ENCODE results near the gene AFTPH.

The AFTPH gene

GRCh38 chr2:64629875-64630274, 105.7 kb downstream of the AFTPH start:
- TF ChIP-seq ZNF747 (tag by site-specific recombination; IDR thresholded peaks at IDR 0.05) (no peak), ZNF24 (tag by site-specific recombination; IDR thresholded peaks at IDR 0.05) (no peak), ZSCAN16 (tag by site-specific recombination; IDR thresholded peaks at IDR 0.05) (no peak), ZBTB6 (tag by site-specific recombination; IDR thresholded peaks at IDR 0.05) (no peak), ZNF654 (tag by site-specific recombination; IDR thresholded peaks at IDR 0.05; ENCODE audit: low read depth) (no peak), ZNF148 (tag by site-specific recombination; IDR thresholded peaks at IDR 0.05; ENCODE audit: borderline replicate concordance) (no peak), ZNF692 (tag by site-specific recombination; IDR thresholded peaks at IDR 0.05) (no peak), REPIN1 (tag by site-specific recombination; IDR thresholded peaks at IDR 0.05; ENCODE audit: low read depth) (no peak), ZNF138 (tag by site-specific recombination; IDR thresholded peaks at IDR 0.05; ENCODE audit: borderline replicate concordance) (no peak), TRIM28 (IDR thresholded peaks at IDR 0.05; ENCODE audit: borderline replicate concordance, low read length) (no peak), TSHZ1 (tag by site-specific recombination; IDR thresholded peaks at IDR 0.05; ENCODE audit: borderline replicate concordance) (no peak), ZNF792 (tag by site-specific recombination; IDR thresholded peaks at IDR 0.05) (no peak), ZNF629 (tag by site-specific recombination; IDR thresholded peaks at IDR 0.05) (no peak), ZNF677 (tag by site-specific recombination; IDR thresholded peaks at IDR 0.05) (no peak)
- POLR2A ChIA-PET, result no interaction called here
- H3K4me1 ChIP-seq (ENCODE audit: control insufficient read depth, insufficient read depth, low read length), result peaks cover 6% of the 10 kb centered on the region; the same call in 1 of the 2 replicates
- H3K9me3 ChIP-seq (ENCODE audit: control insufficient read depth, insufficient read depth, low read depth, low read length), result no peaks in the 10 kb centered on the region
- CTCF ChIA-PET, result interaction anchor here (0.6 kb wide), 1 partner anchor 227 kb away, joined by 5 read pairs; no protein-coding TSS in a partner anchor
- H3K27ac ChIP-seq (ENCODE audit: extremely low read depth, low read depth, low read length), result no peak overlapping the region
- H3K36me3 ChIP-seq (ENCODE audit: control insufficient read depth in 2 of 2, insufficient read depth in 1 of 2, low read length in 2 of 2), result peaks cover 0 to 22% of the 10 kb centered on the region in 2 experiments; a peak in 2 of 3 replicates
- no peak overlapping the region for H3K4me3 ChIP-seq (ENCODE audit: low read depth, low read length)

DNA sequence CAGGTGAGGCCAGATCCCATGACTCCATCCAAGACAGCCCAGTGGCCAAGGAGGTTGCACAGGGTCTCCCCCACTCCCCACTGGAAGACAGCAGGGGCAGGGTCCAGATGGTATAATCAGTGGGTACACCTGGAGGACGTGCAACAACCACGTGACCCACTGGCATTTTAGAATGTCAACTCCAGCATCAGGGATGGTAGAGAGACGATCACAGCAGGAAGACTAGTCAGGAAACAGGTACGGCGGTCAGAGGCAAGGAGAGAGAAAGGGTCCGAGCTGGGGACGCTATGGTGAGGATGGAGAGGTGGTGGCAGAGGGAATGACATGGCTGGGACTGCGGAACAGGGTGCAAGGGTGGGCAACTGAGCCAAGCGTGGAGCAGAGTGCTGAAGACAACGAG, 106.6 kb downstream of the AFTPH start:
- Histone ChIP-seq H3K9me3 (ENCODE audit: control insufficient read depth, insufficient read depth, low read depth, low read length) (no peaks in the 10 kb centered on the region), H3K4me1 (ENCODE audit: control insufficient read depth, insufficient read depth, low read length) (peaks cover 6% of the 10 kb centered on the region; the same call in 1 of the 2 replicates), H3K27ac (ENCODE audit: extremely low read depth, low read depth, low read length) (no peak overlapping the region), H3K4me3 (ENCODE audit: low read depth, low read length) (no peak overlapping the region), H3K36me3 (ENCODE audit: control insufficient read depth in 2 of 2, insufficient read depth in 1 of 2, low read length in 2 of 2) (peaks cover 0 to 29% of the 10 kb centered on the region in 2 experiments; a peak in 2 of 3 replicates)
- CTCF ChIA-PET, result interaction anchor here (1.5 kb wide), 1 partner anchor 19 kb away, joined by 4 read pairs; no protein-coding TSS in a partner anchor
- POLR2A ChIA-PET, result interaction anchor here (1.1 to 1.2 kb wide), 2 partner anchors 12 to 13 kb away, joined by 3 read pairs; no protein-coding TSS in a partner anchor
- TF ChIP-seq ZBTB8A (tag by site-specific recombination; IDR thresholded peaks at IDR 0.05), result no peak
- TF ChIP-seq, protein P1, sequence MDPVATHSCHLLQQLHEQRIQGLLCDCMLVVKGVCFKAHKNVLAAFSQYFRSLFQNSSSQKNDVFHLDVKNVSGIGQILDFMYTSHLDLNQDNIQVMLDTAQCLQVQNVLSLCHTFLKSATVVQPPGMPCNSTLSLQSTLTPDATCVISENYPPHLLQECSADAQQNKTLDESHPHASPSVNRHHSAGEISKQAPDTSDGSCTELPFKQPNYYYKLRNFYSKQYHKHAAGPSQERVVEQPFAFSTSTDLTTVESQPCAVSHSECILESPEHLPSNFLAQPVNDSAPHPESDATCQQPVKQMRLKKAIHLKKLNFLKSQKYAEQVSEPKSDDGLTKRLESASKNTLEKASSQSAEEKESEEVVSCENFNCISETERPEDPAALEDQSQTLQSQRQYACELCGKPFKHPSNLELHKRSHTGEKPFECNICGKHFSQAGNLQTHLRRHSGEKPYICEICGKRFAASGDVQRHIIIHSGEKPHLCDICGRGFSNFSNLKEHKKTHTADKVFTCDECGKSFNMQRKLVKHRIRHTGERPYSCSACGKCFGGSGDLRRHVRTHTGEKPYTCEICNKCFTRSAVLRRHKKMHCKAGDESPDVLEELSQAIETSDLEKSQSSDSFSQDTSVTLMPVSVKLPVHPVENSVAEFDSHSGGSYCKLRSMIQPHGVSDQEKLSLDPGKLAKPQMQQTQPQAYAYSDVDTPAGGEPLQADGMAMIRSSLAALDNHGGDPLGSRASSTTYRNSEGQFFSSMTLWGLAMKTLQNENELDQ (tag by site-specific recombination; IDR thresholded peaks at IDR 0.05; ENCODE audit: low read depth), result no peak
- no peak for TF ChIP-seq KLF8 (tag by site-specific recombination; IDR thresholded peaks at IDR 0.05)
- TF ChIP-seq ZNF398 (tag by site-specific recombination; IDR thresholded peaks at IDR 0.05), result no peak
- TF ChIP-seq RBAK (tag by site-specific recombination; IDR thresholded peaks at IDR 0.05), result no peak
- no peak for TF ChIP-seq ATF2 (tag by site-specific recombination; IDR thresholded peaks at IDR 0.05; ENCODE audit: low read depth)
